ENCODE measurements around the gene ARHGEF12. TPM values are rescaled to one million over a fixed set of nuclear protein-coding genes. Genes with fewer than 3 reads are reported as not detected.

ARHGEF12 gene
- polyA plus RNA-seq, 1 experiment = 16.9 TPM

DNA sequence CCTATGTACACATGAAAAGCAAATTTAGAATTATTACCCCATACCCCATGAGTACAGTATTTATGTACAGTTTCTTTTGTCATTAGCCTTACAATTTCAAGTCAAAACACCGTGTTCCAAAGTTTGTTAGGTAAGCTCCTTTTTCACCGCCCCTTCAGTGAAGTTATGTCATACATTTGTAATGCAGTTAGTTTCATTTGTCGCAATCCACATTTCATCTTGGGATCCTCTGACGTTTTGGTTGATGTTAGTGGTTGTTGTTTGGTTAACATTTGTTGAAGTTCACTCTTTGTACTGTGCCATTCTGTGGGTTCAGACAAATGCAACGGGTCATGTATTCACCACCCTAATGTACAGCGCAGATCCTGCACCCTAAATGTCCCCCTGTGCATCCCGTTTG, 45.2 kb downstream of the ARHGEF12 start:
- H3K36me3 ChIP-seq (ENCODE audit: control insufficient read depth, insufficient read depth, low read length) = no peaks in the 10 kb centered on the region; the same call in 1 of the 2 replicates
- TF ChIP-seq, protein P1, sequence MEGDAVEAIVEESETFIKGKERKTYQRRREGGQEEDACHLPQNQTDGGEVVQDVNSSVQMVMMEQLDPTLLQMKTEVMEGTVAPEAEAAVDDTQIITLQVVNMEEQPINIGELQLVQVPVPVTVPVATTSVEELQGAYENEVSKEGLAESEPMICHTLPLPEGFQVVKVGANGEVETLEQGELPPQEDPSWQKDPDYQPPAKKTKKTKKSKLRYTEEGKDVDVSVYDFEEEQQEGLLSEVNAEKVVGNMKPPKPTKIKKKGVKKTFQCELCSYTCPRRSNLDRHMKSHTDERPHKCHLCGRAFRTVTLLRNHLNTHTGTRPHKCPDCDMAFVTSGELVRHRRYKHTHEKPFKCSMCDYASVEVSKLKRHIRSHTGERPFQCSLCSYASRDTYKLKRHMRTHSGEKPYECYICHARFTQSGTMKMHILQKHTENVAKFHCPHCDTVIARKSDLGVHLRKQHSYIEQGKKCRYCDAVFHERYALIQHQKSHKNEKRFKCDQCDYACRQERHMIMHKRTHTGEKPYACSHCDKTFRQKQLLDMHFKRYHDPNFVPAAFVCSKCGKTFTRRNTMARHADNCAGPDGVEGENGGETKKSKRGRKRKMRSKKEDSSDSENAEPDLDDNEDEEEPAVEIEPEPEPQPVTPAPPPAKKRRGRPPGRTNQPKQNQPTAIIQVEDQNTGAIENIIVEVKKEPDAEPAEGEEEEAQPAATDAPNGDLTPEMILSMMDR (IDR thresholded peaks at IDR 0.05; ENCODE audit: insufficient read depth, low read depth, low read length) = no peak
- H3K4me3 ChIP-seq (ENCODE audit: low read depth, low read length) = no peak overlapping the region
- H3K27me3 ChIP-seq (ENCODE audit: control insufficient read depth, insufficient read depth, low read length) = no peaks in the 10 kb centered on the region
- ChIA-PET POLR2A (no interaction called here), CTCF (interaction anchor here (1.1 kb wide), 1 partner anchor 16 kb away, joined by 3 read pairs; no protein-coding TSS in a partner anchor)
- DNase-seq (ENCODE audit: low read depth) = no peak

DNA sequence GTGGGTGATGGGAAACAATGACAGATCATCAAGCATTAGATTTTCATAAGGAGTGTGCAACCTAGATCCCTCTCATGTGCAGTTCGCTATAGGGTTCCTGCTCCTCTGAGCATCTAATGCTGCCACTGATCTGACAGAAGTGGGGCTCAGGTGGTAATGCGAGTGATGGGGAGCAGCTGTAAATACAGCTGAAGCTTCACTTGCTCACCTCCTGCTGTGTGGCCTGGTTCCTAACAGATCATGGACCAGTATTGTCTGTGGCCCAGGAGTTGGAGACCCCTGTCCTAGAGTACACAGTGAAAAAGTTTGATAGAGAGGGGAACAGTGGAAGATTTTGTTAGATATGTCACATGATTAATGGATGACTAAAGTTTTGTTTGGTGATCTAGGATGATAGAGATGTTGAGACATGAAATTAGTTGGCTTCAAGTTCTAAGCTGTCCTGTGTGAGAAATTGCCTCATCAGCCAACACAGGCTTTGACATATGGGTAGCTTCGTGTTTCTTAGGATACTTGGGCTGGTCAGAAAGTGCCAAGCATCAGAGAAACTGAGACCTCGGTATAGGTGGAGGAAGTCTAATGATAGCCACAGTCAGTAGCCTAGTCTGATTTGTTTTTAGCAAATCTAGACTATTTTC, 47.4 kb downstream of the ARHGEF12 start:
- Histone ChIP-seq H3K27me3 (ENCODE audit: control insufficient read depth, insufficient read depth, low read length) (no peaks in the 10 kb centered on the region), H3K36me3 (ENCODE audit: control insufficient read depth, insufficient read depth, low read length) (no peaks in the 10 kb centered on the region), H3K4me3 (ENCODE audit: low read depth, low read length) (no peak overlapping the region)
- ChIA-PET CTCF (no interaction called here), POLR2A (no interaction called here)
- TF ChIP-seq, protein P1 (IDR thresholded peaks at IDR 0.05; ENCODE audit: insufficient read depth, low read depth, low read length) = no peak
- no peak for DNase-seq (ENCODE audit: low read depth)

DNA sequence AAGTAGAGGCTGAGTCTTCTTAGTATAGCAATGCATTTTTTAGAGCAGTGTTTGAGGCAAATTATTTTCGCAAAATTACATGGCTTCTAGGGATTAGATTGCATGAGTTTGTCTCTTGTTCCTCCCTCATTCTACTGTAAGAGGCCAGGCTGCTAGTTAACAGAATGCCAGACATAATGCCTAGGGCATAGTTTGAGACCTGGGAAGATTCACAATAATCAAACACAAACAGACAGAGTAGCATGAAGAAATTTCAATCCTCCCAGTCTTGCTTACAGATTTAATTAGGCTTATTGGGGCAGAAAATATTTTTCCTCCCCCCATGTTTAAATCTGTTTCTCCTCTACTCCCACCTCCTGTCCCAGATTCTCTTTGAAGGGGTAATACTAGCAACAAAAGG, 48.3 kb downstream of the ARHGEF12 start:
- H3K27me3 ChIP-seq (ENCODE audit: control insufficient read depth, insufficient read depth, low read length) = no peaks in the 10 kb centered on the region
- ChIA-PET POLR2A (no interaction called here), CTCF (no interaction called here)
- H3K4me3 ChIP-seq (ENCODE audit: low read depth, low read length) = no peak overlapping the region
- H3K36me3 ChIP-seq (ENCODE audit: control insufficient read depth, insufficient read depth, low read length) = no peaks in the 10 kb centered on the region
- no peak for DNase-seq (ENCODE audit: low read depth)
- TF ChIP-seq, protein P1 (IDR thresholded peaks at IDR 0.05; ENCODE audit: insufficient read depth, low read depth, low read length) = no peak

DNA sequence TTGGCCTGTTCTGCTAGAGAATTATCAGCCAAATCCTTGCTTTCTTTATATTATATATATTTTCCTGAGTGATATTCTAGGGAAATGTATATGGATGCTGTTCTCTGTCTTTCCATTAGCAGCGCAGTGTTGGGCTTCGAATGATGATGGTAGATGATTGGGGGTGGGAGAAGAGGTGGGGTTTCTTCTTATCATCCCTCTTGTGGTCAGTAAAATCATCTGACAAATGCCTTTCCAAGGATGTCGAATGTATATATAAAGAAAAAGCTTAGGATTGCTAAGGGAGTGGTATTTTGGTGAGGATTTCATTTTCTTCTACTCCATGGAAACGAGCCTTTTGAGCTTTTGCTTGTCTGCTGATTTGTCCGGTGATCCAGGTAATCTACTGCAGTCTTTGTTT, 48.9 kb downstream of the ARHGEF12 start:
- ChIA-PET POLR2A (no interaction called here), CTCF (no interaction called here)
- TF ChIP-seq, protein P1 (IDR thresholded peaks at IDR 0.05; ENCODE audit: insufficient read depth, low read depth, low read length) = no peak
- Histone ChIP-seq H3K4me3 (ENCODE audit: low read depth, low read length) (no peak overlapping the region), H3K36me3 (ENCODE audit: control insufficient read depth, insufficient read depth, low read length) (no peaks in the 10 kb centered on the region), H3K27me3 (ENCODE audit: control insufficient read depth, insufficient read depth, low read length) (no peaks in the 10 kb centered on the region)
- no peak for DNase-seq (ENCODE audit: low read depth)

DNA sequence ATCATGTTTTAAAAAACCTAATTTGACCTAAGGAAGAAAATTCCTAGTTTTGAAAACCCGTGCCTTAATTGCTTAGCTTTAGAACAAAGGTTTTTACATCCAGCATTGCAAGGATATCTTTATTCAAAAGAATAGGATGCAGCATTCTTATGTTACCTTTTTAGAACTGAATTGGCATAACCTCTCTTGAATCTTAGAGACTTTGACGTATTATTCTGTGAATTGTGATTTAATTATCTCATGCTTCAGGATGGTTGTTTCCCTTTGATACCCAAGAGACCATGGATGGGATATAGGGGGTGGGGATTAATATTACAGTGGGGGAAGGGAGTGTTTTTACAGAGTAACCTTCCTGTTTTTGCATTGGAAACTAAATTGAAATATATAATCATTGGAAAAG, 49.4 kb downstream of the ARHGEF12 start:
- ChIA-PET CTCF (interaction anchor here (0.7 kb wide), 2 partner anchors 9 to 20 kb away, joined by 3 read pairs; no protein-coding TSS in a partner anchor), POLR2A (no interaction called here)
- no peak for DNase-seq (ENCODE audit: low read depth)

More for the DNA sequence above, 49.4 kb downstream of the ARHGEF12 start:
- no peaks in the 10 kb centered on the region for H3K36me3 ChIP-seq (ENCODE audit: control insufficient read depth, insufficient read depth, low read length)
- TF ChIP-seq, protein P1 (IDR thresholded peaks at IDR 0.05; ENCODE audit: insufficient read depth, low read depth, low read length) = no peak
- H3K27me3 ChIP-seq (ENCODE audit: control insufficient read depth, insufficient read depth, low read length) = no peaks in the 10 kb centered on the region
- H3K4me3 ChIP-seq (ENCODE audit: low read depth, low read length) = no peak overlapping the region

Data from BJ (cell line).